ENCODE measurements around the gene CCDC186.

Gene CCDC186

GRCh38 chr10:114083040-114083439 lies 91.0 kb downstream of the CCDC186 start:
- Mint-ChIP-seq H3K36me3 (no peaks in the 10 kb centered on the region), H3K27me3 (peaks cover 44% of the 10 kb centered on the region), H3K27ac (no peak overlapping the region), H3K4me3 (no peak overlapping the region), H3K9me3 (no peaks in the 10 kb centered on the region), H3K4me1 (no peaks in the 10 kb centered on the region)
- peak; percentile 44 for DNase-seq
- CTCF ChIA-PET = interaction anchor here (0.6 kb wide), 1 partner anchor 103 kb away, joined by 3 read pairs; no protein-coding TSS in a partner anchor

GRCh38 chr10:114081911-114082583 lies 92.0 kb downstream of the CCDC186 start:
- Mint-ChIP-seq H3K36me3 (no peaks in the 10 kb centered on the region), H3K9me3 (no peaks in the 10 kb centered on the region), H3K27me3 (peaks cover 43% of the 10 kb centered on the region), H3K27ac (no peak overlapping the region), H3K4me1 (no peaks in the 10 kb centered on the region), H3K4me3 (no peak overlapping the region)
- DNase-seq = no peak
- CTCF ChIA-PET = interaction anchor here (0.7 kb wide), 1 partner anchor 128 kb away, joined by 3 read pairs; no protein-coding TSS in a partner anchor

- peaks cover 2% of the 10 kb centered on the region for H3K4me1 Mint-ChIP-seq
- peaks cover 49% of the 10 kb centered on the region for H3K27me3 Mint-ChIP-seq
- DNase-seq = no peak
- H3K4me3 Mint-ChIP-seq = no peak overlapping the region
- CTCF ChIA-PET = no interaction called here
- H3K36me3 Mint-ChIP-seq = no peaks in the 10 kb centered on the region
- H3K27ac Mint-ChIP-seq = no peak overlapping the region
- no peaks in the 10 kb centered on the region for H3K9me3 Mint-ChIP-seq
These were observed 94.6 kb downstream of the CCDC186 start for GRCh38 chr10:114079421-114079820.

GRCh38 chr10:114078346-114078745 lies 95.7 kb downstream of the CCDC186 start:
- Mint-ChIP-seq H3K27ac (no peak overlapping the region), H3K4me3 (no peak overlapping the region), H3K9me3 (no peaks in the 10 kb centered on the region), H3K36me3 (no peaks in the 10 kb centered on the region), H3K27me3 (peaks cover 48% of the 10 kb centered on the region), H3K4me1 (peaks cover 11% of the 10 kb centered on the region)
- DNase-seq = no peak
- CTCF ChIA-PET = no interaction called here

- peak overlapping the region; percentile 16 for H3K27ac Mint-ChIP-seq
- CTCF ChIA-PET = no interaction called here
- no peaks in the 10 kb centered on the region for H3K36me3 Mint-ChIP-seq
- DNase-seq = no peak
- no peak overlapping the region for H3K4me3 Mint-ChIP-seq
- no peaks in the 10 kb centered on the region for H3K9me3 Mint-ChIP-seq
- H3K4me1 Mint-ChIP-seq = peaks cover 16% of the 10 kb centered on the region
- peaks cover 45% of the 10 kb centered on the region for H3K27me3 Mint-ChIP-seq
These were observed 96.2 kb downstream of the CCDC186 start for GRCh38 chr10:114077815-114078219.

- no peak overlapping the region for H3K4me3 Mint-ChIP-seq
- H3K27me3 Mint-ChIP-seq = peaks cover 45% of the 10 kb centered on the region
- peaks cover 20% of the 10 kb centered on the region for H3K4me1 Mint-ChIP-seq
- CTCF ChIA-PET = no interaction called here
- DNase-seq = no peak
- no peaks in the 10 kb centered on the region for H3K36me3 Mint-ChIP-seq
- peak overlapping the region; percentile 16 for H3K27ac Mint-ChIP-seq
- no peaks in the 10 kb centered on the region for H3K9me3 Mint-ChIP-seq
These were observed 96.7 kb downstream of the CCDC186 start for GRCh38 chr10:114077347-114077746.

- CTCF ChIA-PET = no interaction called here
- H3K27ac Mint-ChIP-seq = no peak overlapping the region
- peaks cover 26% of the 10 kb centered on the region for H3K4me1 Mint-ChIP-seq
- H3K36me3 Mint-ChIP-seq = no peaks in the 10 kb centered on the region
- no peak for DNase-seq
- H3K4me3 Mint-ChIP-seq = no peak overlapping the region
- no peaks in the 10 kb centered on the region for H3K9me3 Mint-ChIP-seq
- H3K27me3 Mint-ChIP-seq = peaks cover 54% of the 10 kb centered on the region
These were observed 98.9 kb downstream of the CCDC186 start for GRCh38 chr10:114075093-114075492.

GRCh38 chr10:114073395-114074186 lies 100.4 kb downstream of the CCDC186 start:
- peak; percentile 66 for DNase-seq
- CTCF ChIA-PET = interaction anchor here (0.6 to 1.3 kb wide), 2 partner anchors 28 to 1758 kb away, joined by 3 to 4 read pairs; no protein-coding TSS in a partner anchor

GRCh38 chr10:114071178-114071577 lies 102.8 kb downstream of the CCDC186 start:
- H3K4me3 Mint-ChIP-seq = no peak overlapping the region

More at GRCh38 chr10:114073395-114074186, 100.4 kb downstream of the CCDC186 start:
- H3K9me3 Mint-ChIP-seq = no peaks in the 10 kb centered on the region
- peaks cover 28% of the 10 kb centered on the region for H3K4me1 Mint-ChIP-seq
- no peak overlapping the region for H3K27ac Mint-ChIP-seq
- no peaks in the 10 kb centered on the region for H3K36me3 Mint-ChIP-seq
- no peak overlapping the region for H3K4me3 Mint-ChIP-seq
- H3K27me3 Mint-ChIP-seq = peaks cover 41% of the 10 kb centered on the region

More at GRCh38 chr10:114071178-114071577, 102.8 kb downstream of the CCDC186 start:
- no peak overlapping the region for H3K27ac Mint-ChIP-seq
- no peaks in the 10 kb centered on the region for H3K9me3 Mint-ChIP-seq
- DNase-seq = no peak
- CTCF ChIA-PET = no interaction called here
- H3K36me3 Mint-ChIP-seq = no peaks in the 10 kb centered on the region
- peaks cover 24% of the 10 kb centered on the region for H3K27me3 Mint-ChIP-seq
- H3K4me1 Mint-ChIP-seq = peaks cover 41% of the 10 kb centered on the region

Data from activated naive CD4-positive, alpha-beta T cell treated with anti-CD3 and anti-CD28 coated beads, Interleukin-2, amount 10 ng/mL, durations not matched to agents 7 days and 5 days (primary cell).